ENCODE data around the gene EPAS1.

The EPAS1 gene

GRCh38 chr2:46344706-46345105 lies 47.5 kb downstream of the EPAS1 start:
- CTCF ChIA-PET: no interaction called here
- DNase-seq (ENCODE audit: extremely low spot score): no peak
- POLR2A ChIA-PET: no interaction called here
- TF ChIP-seq BHLHE40 (IDR thresholded peaks at IDR 0.05; ENCODE audit: borderline replicate concordance) (no peak), SUZ12 (IDR thresholded peaks at IDR 0.05) (no peak), ARNT (IDR thresholded peaks at IDR 0.05) (no peak), CTBP1 (IDR thresholded peaks at IDR 0.05; ENCODE audit: borderline replicate concordance) (no peak), SP1 (IDR thresholded peaks at IDR 0.05) (no peak), LEF1 (IDR thresholded peaks at IDR 0.05; ENCODE audit: borderline replicate concordance) (no peak), HDGF (IDR thresholded peaks at IDR 0.05; ENCODE audit: borderline replicate concordance) (no peak), L3MBTL2 (conservative IDR thresholded peaks at IDR 0.05) (no peak), ELF4 (IDR thresholded peaks at IDR 0.05) (no peak), FOXA1 (IDR thresholded peaks at IDR 0.05) (no peak)

DNA sequence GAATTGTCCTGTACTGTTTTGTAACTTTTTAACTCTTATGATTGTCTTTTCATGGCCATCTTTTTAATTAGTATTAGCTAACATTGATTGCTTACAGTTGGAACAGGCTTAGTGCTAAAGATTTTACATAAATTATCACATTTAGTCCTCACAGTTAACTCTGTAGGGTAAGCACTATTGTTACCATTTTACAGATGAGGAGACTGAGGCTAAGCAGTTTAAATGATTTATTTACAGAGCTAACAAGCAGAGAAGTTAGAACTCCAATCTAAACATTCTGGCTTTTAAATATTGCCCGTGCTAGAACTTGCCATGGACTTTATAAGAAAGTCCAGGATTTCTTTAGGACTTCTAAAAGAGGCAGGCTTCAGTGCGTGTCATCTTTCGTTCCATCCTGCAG lies 48.6 kb downstream of the EPAS1 start:
- CTCF ChIA-PET: no interaction called here
- POLR2A ChIA-PET: no interaction called here
- DNase-seq (ENCODE audit: extremely low spot score): no peak
- TF ChIP-seq LEF1 (IDR thresholded peaks at IDR 0.05; ENCODE audit: borderline replicate concordance): no peak
- no peak for TF ChIP-seq SP1 (IDR thresholded peaks at IDR 0.05)
- no peak for TF ChIP-seq FOXK2 (IDR thresholded peaks at IDR 0.05)
- no peak for TF ChIP-seq FOXM1 (IDR thresholded peaks at IDR 0.05; ENCODE audit: borderline replicate concordance)
- no peak for TF ChIP-seq CTBP1 (IDR thresholded peaks at IDR 0.05; ENCODE audit: borderline replicate concordance)

DNA sequence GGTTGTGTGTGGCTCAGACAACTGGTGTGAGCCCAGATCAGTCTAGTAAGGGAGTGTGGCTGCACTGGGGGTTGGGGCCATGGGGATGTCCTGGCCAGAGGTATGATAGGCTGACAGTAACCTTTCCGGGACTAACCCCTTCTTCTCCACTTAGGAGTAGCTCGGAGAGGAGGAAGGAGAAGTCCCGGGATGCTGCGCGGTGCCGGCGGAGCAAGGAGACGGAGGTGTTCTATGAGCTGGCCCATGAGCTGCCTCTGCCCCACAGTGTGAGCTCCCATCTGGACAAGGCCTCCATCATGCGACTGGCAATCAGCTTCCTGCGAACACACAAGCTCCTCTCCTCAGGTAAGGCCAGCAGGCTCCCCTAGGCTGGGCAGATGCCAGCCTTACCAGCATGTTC lies 49.5 kb downstream of the EPAS1 start:
- ChIA-PET POLR2A (no interaction called here), CTCF (interaction anchor here (0.7 kb wide), 1 partner anchor 16 kb away, joined by 3 read pairs; no protein-coding TSS in a partner anchor)
- no peak for DNase-seq (ENCODE audit: extremely low spot score)
- TF ChIP-seq ELF4 (IDR thresholded peaks at IDR 0.05) (no peak), BHLHE40 (IDR thresholded peaks at IDR 0.05; ENCODE audit: borderline replicate concordance) (no peak), NFRKB (IDR thresholded peaks at IDR 0.05) (no peak), SUZ12 (IDR thresholded peaks at IDR 0.05) (no peak), FOXM1 (IDR thresholded peaks at IDR 0.05; ENCODE audit: borderline replicate concordance) (no peak), L3MBTL2 (conservative IDR thresholded peaks at IDR 0.05) (no peak), FOXK2 (IDR thresholded peaks at IDR 0.05) (no peak), ARNT (IDR thresholded peaks at IDR 0.05) (no peak), LEF1 (IDR thresholded peaks at IDR 0.05; ENCODE audit: borderline replicate concordance) (no peak), TARDBP (IDR thresholded peaks at IDR 0.05) (no peak), CTBP1 (IDR thresholded peaks at IDR 0.05; ENCODE audit: borderline replicate concordance) (no peak), SP1 (IDR thresholded peaks at IDR 0.05) (no peak), HDGF (IDR thresholded peaks at IDR 0.05; ENCODE audit: borderline replicate concordance) (no peak), ZNF384 (IDR thresholded peaks at IDR 0.05) (no peak), FOXA1 (IDR thresholded peaks at IDR 0.05) (no peak)
- TF ChIP-seq, protein P1, sequence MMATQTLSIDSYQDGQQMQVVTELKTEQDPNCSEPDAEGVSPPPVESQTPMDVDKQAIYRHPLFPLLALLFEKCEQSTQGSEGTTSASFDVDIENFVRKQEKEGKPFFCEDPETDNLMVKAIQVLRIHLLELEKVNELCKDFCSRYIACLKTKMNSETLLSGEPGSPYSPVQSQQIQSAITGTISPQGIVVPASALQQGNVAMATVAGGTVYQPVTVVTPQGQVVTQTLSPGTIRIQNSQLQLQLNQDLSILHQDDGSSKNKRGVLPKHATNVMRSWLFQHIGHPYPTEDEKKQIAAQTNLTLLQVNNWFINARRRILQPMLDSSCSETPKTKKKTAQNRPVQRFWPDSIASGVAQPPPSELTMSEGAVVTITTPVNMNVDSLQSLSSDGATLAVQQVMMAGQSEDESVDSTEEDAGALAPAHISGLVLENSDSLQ (IDR thresholded peaks at IDR 0.05): no peak

- ChIA-PET CTCF (no interaction called here), POLR2A (no interaction called here)
- TF ChIP-seq L3MBTL2 (conservative IDR thresholded peaks at IDR 0.05) (no peak), BHLHE40 (IDR thresholded peaks at IDR 0.05; ENCODE audit: borderline replicate concordance) (no peak), NFRKB (IDR thresholded peaks at IDR 0.05) (no peak), SP1 (IDR thresholded peaks at IDR 0.05) (no peak)
- TF ChIP-seq, protein P1 (IDR thresholded peaks at IDR 0.05): no peak
- no peak for DNase-seq (ENCODE audit: extremely low spot score)
These were observed 50.6 kb downstream of the EPAS1 start for GRCh38 chr2:46347648-46348280.

GRCh38 chr2:46349115-46349547 lies 51.9 kb downstream of the EPAS1 start:
- CTCF ChIA-PET: no interaction called here
- POLR2A ChIA-PET: no interaction called here

DNA sequence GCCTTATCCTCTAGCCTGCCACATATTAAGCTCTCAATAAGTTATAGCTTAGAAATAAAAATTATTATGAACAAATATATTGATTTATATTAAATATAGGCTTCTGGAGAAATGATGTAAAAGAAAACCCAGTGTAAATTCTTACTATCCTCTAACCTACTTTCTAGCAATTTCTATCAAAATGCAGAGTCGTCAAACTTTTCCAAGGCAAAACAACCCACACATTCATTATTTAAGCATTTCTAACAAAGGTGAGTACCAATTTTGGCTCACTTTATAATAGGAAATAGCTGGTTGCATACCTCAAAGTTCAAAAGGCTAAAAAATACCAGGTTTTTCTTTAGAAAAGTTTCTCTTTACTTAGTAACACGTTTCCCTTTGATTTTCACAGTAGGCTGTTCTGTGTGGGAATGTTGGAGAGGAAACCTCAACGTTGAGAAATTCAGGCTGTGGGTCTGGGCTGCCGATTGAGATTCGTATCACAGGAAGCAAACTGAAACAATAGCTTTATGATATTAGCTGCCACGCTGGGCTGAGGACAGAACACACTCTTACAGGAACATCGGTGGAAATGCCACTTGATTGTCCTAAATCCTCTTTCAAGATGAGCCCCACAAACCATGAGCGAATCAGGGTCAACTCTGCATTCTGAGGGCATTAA lies 53.0 kb downstream of the EPAS1 start:
- POLR2A ChIA-PET: no interaction called here
- TF ChIP-seq NFRKB (IDR thresholded peaks at IDR 0.05) (no peak), ARNT (IDR thresholded peaks at IDR 0.05) (no peak), LEF1 (IDR thresholded peaks at IDR 0.05; ENCODE audit: borderline replicate concordance) (no peak), FOXA1 (IDR thresholded peaks at IDR 0.05) (no peak), FOXK2 (IDR thresholded peaks at IDR 0.05) (no peak)
- CTCF ChIA-PET: interaction anchor here (0.6 kb wide), 1 partner anchor 10 kb away, joined by 3 read pairs; no protein-coding TSS in a partner anchor
- no peak for DNase-seq (ENCODE audit: extremely low spot score)

More at GRCh38 chr2:46349115-46349547, 51.9 kb downstream of the EPAS1 start:
- TF ChIP-seq BHLHE40 (IDR thresholded peaks at IDR 0.05; ENCODE audit: borderline replicate concordance) (no peak), L3MBTL2 (conservative IDR thresholded peaks at IDR 0.05) (no peak)
- no peak for DNase-seq (ENCODE audit: extremely low spot score)

- ChIA-PET CTCF (no interaction called here), POLR2A (no interaction called here)
- DNase-seq (ENCODE audit: extremely low spot score): no peak
- no peak for TF ChIP-seq HDGF (IDR thresholded peaks at IDR 0.05; ENCODE audit: borderline replicate concordance)
- no peak for TF ChIP-seq SP1 (IDR thresholded peaks at IDR 0.05)
- TF ChIP-seq NFRKB (IDR thresholded peaks at IDR 0.05): no peak
- TF ChIP-seq L3MBTL2 (conservative IDR thresholded peaks at IDR 0.05): no peak
- no peak for TF ChIP-seq LEF1 (IDR thresholded peaks at IDR 0.05; ENCODE audit: borderline replicate concordance)
- TF ChIP-seq FOXM1 (IDR thresholded peaks at IDR 0.05; ENCODE audit: borderline replicate concordance): no peak
- TF ChIP-seq, protein P1 (IDR thresholded peaks at IDR 0.05): no peak
- TF ChIP-seq SUZ12 (IDR thresholded peaks at IDR 0.05): no peak
- no peak for TF ChIP-seq FOXK2 (IDR thresholded peaks at IDR 0.05)
- TF ChIP-seq FOXA1 (IDR thresholded peaks at IDR 0.05): no peak
- no peak for TF ChIP-seq ZNF384 (IDR thresholded peaks at IDR 0.05)
- TF ChIP-seq TARDBP (IDR thresholded peaks at IDR 0.05): no peak
- TF ChIP-seq ELF4 (IDR thresholded peaks at IDR 0.05): no peak
- TF ChIP-seq ARNT (IDR thresholded peaks at IDR 0.05): no peak
- TF ChIP-seq CTBP1 (IDR thresholded peaks at IDR 0.05; ENCODE audit: borderline replicate concordance): no peak
- TF ChIP-seq BHLHE40 (IDR thresholded peaks at IDR 0.05; ENCODE audit: borderline replicate concordance): no peak
These were observed 54.0 kb downstream of the EPAS1 start for GRCh38 chr2:46351098-46351749.

All from HEK293T (cell line).